IPS DF 4.7 (cell line): ENCODE results near the gene PTTG2.
"Not testable (repeated sequence)": the region's sequence is repeated elsewhere in the genome, so short reads cannot be mapped to it uniquely, and the experiment has no call there.

Source experiments
- DNase-seq: peaks from one replicate; pipeline ENCODE4 v3.0.0-alpha.2; 2013; ENCODE audit warnings: low spot score; ENCODE audit errors: extremely low read depth

The PTTG2 gene

DNA sequence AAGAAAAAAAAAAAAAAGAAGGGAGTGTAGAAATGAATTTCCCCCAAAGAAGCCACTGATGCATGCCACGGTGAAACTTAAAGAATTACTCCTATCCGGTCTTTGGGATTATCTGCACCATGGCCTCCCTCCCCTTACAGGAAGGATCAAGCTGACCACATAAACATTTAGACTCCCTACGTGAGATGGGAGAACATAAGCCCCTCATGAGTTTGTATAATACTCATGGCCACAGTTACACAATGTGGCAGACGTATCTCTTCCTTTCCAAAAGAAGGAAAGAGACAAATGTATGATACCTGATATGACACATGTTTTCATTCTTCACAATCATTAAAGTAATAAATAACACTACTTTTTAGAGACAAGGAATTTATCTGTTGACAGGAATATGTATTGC is 3.3 kb upstream of the PTTG2 start:
- DNase-seq = no peak

DNA sequence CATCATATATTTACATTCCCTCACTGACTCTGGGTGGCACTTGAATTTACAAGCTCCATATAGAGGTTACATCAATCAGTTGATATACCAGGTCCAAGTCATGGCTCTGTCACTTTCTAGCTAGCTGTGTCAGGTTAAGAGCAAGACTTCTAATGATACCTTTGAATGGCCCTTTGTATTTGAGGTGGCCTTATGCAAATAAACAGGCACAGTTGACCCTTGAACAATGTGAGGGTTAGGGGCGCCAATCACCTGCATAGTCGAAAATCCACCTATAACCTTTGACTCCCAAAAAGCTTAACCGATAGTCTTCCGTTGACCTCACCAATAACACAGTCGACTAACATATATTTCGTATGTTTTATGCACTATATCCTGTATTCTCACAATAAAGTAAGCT is 1.3 kb upstream of the PTTG2 start:
- DNase-seq = no peak

DNA sequence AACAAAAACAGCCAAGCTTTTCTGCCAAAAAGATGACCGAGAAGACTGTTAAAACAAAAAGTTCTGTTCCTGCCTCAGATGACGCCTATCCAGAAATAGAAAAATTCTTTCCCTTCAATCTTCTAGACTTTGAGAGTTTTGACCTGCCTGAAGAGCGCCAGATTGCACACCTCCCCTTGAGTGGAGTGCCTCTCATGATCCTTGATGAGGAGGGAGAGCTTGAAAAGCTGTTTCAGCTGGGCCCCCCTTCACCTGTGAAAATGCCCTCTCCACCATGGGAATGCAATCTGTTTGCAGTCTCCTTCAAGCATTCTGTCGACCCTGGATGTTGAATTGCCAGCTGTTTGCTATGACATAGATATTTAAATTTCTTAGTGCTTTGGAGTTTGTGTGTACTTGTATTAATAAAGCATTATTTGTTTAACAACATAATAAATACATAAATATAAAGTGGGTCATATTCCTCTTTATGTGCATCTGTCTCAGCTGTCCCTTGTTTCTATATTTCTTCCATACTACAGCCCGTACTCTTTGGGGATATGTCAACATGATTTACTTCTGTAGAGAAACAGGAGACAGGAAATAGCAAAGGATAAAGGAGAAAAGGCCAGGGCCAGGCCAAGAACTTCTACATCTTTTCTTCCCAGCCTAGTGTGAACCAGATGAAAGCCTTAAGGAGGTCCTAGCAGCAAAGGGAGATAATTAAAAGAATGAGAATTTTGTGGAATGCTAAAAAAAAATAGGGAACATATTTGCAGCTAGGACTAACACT is 667 bp downstream of the PTTG2 start:
- DNase-seq = no peak

DNA sequence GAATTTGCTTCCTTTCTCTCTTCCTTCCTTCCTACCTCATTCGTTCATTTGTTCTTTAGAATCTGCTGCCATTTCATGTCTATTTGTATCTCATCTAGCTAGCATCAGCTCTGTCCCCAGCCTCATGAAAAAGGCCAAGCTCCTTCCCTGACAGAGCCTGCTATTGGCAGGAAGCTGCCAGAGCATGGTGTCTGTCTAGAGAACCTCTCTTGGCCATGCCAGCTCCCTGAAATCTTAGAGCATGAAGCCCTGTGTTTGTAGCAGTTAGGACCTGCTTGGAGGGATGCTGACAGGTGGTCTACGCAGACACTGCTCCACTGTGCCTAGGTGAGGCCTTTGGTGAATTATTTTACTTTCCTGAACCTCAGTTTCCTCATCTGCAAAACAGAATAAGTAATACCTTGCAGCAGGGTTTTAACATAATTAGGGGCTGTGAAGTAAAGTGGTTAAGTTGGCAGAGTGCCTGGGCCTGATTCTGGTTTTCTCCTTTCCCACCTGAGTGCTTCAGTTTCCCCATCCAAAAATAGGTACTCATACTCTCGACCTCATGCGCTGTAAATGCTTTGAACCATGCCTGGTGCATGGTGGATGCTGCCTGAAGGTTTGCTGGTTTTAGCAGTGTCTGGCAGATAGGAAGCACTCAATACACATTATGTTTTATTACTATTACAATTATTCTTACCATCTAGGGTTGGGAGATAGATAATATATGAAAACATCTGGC is 4.7 kb downstream of the PTTG2 start:
- DNase-seq = no peak

DNA sequence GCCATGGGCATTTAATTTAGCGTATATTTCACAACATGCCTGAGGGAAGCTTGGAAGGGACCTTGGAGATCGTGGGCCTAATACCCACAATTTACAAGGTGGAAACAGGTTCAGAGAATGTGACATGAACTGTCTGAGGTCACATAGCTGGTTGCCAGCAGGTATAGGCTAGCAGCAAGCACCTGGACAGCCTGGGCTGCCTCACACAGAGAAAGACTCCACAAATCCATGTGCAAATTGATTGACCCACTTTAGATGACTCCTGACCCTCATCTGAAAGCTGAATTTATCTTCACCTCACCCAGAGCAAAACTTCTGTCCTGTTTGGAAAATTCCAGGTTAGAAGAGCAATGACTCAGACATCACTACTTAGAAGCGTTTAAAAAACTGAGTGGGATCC is 5.8 kb downstream of the PTTG2 start:
- no peak for DNase-seq

DNA sequence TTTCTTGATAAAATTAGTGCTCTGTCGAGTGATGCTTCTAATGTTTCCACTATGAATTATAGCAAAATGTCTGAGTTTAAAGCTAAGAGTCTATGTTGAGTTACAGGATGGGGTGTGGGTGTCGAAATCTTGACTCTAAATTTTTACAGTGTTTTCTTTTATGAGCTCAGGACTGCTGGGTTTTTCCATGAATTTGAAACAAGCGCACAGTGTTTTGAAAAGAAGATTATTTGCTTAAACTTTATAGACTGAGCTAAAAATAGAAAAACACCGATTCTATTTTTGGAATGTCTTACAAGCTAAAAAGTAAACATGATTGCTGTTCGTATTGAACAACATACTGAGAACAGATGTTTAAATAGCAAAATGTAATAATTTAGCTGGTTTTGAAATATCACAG is 7.5 kb downstream of the PTTG2 start:
- no peak for DNase-seq

DNA sequence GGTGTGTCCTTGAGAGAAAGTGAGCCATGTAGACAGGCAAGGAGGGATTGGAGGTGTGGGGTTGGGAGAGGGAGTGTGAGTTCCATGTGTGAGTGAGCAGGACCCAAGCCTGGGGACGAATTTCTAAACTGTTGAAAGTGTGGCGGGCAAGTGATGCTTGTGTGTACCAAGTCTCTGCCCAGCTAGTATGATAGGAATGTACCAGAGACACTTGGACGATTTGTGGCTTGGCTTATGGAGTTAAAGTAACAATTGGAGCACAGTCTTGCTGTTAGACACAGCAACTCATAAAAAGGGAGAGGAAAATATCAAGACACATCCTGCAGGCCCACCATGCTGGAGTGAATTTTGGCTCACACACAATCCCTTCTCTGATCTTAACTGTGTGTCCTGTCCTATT is 8.5 kb downstream of the PTTG2 start:
- DNase-seq = no peak

DNA sequence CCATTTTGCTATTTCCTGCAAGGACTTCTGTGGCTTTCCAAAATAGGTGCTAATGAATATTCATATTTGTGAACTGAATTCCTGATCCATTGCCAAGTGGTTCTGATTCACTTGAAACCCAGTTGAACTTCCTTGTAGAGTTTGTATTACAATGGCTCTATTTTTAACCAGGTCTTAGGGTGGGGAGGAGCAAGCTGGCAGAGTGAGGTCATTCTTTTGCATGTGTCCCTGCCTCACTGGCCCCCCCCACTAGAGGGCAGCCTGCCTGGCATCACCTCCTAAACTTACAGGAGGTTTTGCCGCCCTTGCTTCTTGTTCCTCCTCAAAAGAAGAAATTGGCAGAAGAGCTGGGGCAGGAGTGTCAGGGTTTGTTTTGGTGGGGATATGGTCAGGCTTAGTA is 10.5 kb downstream of the PTTG2 start:
- DNase-seq = no peak

DNA sequence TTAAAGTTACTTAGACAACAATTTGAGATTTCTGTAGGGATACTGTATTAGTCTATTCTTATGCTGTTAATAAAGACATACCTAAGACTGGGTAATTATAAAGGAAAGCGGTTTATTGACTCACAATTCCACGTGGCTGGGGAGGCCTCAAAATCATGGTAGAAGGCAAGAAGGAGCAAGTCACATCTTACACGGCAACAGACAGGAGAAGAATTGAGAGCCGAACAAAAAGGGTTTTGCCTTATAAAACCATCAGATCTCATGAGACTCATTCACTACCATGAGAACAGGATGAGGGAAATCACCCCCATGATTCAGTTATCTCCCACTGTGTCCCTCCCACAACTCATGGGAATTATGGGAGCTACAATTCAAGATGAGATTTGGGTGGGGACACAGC is 11.0 kb downstream of the PTTG2 start:
- DNase-seq = no peak

DNA sequence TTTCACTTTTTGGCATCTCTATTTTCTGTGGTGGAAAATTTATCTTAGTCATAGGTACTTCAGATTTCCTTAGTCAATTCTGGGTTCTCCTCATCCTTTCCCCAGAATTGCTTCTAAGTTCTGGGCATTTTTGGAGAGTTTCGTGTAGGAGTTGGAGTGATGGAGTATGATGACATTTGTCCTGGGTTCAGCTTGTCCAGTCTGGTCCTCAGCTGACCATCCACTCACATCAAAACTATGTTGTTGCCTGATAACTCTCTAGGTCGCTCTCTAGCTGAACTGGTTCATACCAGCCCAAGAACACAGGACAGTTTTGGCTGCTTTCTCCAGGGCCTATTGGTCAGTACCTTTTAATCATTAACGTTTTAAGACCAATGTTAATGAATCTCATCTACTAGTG is 13.2 kb downstream of the PTTG2 start:
- DNase-seq = no peak

DNA sequence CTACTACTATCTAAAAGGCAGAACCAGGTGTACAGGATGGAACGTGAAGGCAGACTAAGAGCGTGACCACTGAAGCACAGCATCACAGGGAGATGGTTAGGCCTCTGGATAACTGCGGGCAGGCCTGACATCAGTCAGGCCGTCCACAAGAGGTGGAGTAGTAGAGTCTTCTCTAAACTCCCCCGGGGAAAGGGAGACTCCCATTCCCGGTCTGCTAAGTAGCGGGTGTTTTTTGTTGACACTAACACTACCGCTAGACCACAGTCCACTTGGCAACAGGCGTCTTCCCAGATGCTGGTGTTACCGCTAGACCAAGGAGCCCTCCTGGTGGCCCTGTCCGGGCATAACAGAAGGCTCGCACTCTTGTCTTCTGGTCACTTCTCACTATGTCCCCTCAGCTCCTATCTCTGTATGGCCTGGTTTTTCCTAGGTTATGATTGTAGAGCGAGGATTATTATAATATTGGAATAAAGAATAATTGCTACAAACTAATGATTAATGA is 15.2 kb downstream of the PTTG2 start:
- not testable (repeated sequence) for DNase-seq

DNA sequence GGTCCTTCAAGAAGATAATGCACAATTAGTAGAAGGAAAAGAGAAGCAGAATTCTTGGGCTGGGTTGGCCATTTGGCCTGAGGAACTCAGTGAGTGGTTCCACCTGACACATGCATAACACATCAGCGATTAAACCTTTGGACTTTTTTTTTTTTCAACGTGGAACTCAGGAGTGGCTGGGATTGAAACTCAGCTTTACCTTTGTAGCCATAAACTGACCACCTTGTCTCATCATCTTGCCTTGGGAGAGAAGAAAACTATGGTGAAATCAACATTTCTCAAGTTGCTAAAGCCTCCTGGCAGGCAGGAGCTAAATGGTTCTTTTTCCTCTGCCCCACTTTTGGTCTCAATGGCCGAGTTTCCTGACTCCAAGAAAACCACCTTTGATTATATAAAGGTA is 16.3 kb downstream of the PTTG2 start:
- DNase-seq = no peak

DNA sequence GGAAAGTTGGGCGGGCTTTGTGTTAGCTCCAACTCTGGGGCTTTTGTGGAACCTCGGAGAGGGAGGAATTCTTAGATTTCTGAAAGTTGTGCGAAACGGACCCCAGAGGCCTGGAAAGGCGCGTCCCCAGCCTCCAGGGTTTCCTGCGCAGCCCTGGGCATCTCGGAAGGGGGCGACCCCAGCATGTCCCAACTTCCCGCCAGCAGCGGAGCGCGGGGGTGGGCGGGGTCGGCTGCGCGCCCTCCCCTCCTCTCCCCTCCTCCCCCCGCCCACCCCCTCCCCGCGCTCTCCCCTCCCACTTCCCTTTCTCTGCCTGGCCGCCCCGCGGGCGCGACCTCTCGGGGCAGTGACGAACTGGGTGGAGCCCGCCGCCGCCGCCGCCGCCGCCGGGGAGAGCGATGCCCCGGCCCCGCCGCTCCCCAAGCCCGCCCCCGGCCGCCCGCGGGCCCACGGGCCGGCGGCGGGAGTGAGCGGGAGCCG is 16.8 kb downstream of the PTTG2 start:
- no peak for DNase-seq

DNA sequence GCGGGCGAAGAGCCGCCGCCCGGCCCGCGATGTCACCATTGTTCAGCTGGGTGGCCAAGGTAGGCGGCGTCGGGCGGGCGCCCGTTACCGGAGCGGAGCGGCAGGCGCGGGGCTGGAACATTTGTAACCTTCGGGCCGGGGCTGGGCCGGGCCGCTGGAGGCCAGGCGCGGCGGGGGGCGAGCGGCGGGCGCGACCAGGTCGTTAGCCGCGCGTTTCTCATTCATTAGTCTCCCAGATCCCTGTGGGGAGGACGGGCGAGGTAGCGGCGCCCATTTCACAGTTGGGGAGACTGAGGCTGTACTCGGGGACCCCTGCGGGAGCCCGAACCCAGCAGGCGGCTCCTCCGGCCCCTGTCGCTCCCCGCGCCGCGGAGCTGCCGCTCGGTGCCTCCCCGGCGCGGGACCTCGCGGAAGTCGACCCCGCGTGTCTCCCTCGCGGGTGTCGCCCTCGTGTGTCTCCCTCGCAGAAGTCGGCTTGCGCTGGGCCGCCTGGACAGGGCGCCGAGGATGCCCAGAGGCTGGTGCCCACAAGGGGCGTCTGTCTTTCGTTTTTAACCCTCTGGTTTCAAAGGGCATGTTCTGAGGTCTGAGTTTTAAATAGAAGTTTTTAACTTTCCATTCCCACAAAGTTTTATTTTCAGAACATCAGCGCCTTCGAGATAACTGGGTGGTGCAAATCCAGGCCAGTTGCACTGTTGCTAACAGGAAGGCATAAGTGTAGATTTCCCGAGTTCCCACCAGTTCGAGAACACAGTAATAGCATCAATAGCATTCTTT is 17.5 kb downstream of the PTTG2 start:
- DNase-seq = no peak

DNA sequence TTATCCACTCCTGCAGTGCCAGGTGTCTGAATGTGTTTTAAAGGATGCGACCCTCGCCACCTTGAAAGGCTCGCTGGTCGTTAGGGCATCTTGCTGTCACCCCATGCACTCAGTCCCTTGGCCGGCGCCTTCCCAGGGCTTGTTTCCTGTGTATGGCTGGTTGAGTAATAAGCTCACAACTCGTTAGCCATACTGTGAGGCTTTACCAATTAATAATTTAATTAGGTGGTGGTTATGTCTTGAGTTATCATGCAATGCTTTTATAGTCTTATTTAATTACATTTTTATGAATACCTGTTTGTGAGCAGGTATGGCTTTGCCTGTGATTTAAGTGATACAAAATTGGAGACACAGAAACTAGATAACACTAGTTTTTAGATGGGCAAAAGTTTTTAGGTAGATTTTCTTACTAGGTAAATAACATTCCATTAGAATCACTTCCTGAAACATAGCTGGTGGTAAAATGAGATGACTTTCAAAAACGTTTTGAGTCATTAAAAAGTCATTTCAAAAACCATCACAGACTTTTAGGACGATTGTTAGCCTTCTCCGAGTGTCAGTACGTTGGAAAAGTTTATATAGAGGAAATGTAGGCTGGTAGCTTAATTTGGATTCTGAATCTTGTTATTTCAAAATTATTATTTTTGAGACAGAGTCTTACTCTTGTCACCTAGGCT is 18.2 kb downstream of the PTTG2 start:
- no peak for DNase-seq

DNA sequence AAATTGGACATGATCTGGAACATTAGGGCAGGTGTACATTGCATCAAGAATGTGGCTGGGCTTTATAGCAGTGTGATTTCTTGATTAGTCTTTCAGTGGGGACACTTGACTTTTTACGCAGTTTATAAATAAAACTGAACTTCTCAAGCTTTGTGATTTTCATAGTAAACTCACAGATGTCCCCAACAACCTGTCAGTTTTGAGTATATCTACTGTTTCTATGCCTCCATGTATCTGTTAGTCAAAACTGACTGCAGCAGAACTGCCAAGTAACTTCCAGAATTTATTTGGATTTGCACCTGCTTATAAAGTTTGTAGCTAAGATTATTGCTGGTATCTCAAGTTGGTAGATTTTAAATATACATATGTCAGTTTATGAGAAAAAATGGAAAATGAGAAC is 20.0 kb downstream of the PTTG2 start:
- DNase-seq = no peak

DNA sequence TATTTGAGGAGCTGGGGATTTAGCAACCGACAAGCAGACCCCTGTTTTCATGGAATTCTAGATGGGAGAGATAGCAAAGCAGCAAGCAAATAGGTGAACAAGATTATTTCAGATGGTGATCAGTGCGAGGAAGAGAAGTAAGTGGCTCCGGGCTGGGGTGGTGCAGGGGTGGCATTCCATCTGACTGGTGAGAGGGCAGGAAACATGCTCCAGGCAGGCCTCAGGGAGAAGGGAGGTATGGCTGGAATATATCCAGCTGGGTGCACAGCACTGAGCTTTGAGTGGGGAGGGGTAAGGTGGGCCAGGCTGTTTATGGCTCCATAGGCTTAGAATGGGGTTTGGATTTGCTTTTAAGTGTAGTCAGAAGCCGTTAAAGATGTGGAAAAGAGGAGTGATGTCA is 21.2 kb downstream of the PTTG2 start:
- DNase-seq = no peak

DNA sequence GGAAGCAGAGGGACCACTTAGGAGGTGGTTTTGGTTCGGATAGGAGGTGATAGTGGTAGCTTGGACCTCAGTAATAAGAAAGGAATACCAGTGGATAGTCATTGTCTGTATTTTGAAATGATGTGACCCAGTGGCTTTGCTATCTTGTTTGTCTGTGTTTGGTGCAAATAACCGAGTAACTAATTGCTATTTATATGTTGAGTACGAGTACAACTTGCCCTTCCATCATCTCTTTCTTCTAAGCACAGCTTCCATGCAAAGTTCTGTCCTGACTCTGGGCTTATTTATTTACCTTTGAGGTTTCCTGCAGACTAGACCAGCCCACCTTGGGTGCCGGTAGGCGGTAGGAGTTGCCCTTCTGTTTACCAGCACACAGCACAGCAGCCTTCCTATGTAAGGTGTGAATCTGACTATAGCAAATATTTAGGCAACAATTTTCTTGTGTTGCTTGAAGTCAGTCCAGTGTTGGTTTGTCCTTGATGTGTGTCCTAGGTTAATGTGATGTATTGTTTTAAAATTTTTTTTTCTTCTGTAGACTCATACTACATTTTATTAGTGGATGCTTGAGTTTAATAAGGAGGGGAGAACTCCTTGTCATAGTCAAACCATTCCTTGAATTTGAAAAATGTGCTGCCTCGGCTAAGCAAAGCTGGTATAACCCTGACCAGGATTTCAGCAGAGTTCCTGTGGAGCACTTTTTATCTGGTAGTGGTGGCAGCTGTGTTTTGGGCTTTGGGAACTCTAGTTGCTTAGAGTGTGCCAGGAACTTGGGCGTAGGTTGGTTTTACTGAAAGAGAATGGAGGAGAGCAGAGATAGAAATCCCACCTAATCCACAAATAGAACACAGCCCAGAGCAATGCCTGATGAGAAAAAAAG is 21.9 kb downstream of the PTTG2 start:
- no peak for DNase-seq

DNA sequence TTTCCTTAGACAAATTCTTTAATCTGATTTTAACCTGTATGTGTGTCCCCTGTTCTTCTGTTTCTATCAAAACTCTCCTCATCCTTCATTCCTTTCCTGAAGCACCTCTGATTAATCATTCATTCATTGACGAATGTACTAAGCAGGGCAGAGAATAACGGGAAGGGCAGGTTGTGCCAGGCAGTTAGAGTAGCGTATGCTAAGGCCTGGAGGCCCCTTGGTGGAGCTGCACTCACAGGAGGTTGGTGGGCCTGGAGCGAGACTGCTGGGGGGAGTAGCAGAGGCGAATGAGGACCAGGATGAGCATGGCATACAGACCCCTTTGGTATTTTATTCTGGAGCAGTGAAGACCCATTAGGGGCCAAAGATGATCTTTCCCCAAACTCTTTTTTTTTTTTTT is 22.5 kb downstream of the PTTG2 start:
- DNase-seq = no peak

DNA sequence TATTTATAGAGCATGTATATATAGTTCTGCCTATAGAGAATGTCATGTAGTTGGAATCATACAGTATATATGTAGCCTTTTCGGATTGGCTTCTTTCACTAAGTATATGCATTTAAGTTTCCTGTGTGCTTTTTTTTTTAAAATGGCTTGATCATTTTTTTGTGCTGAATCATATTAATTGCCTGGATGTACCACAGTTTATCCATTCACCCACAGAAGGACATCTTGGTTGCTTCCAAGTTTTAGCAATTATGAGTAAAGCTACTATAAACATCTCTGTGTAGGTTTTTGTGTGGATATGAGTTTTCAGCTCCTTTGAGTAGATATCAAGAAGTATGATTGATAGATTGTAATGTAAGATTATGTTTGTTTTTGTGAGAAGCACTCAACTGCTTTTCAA is 23.8 kb downstream of the PTTG2 start:
- no peak for DNase-seq
